Gastroesophageal sphincter (tissue), 4 donors: Measurements from ENCODE around the gene NDUFA3. TPM values are rescaled to one million over a fixed set of nuclear protein-coding genes. Genes with fewer than 3 reads are reported as not detected.

Experiments
- ATAC-seq: fragments of 150-250 bp; one replicate; pipeline ENCODE4 v1.9.1; 2016; ENCODE audit warnings: mild to moderate bottlenecking, moderate library complexity
- H3K27ac ChIP-seq, 4 donors: fragments of 200-600 bp; sonication (generic) in 3 of 4; 1 replicate in 3 of 4; 2 replicates in 1 of 4; pipeline ENCODE4 v1.5.1; 2016 to 2019
- H3K27me3 ChIP-seq: fragments of 200-600 bp; sonication (generic); one replicate; pipeline ENCODE4 v1.5.1; 2019
- H3K36me3 ChIP-seq, 2 donors: fragments of 200-600 bp; sonication (generic); one replicate each; pipeline ENCODE4 v1.5.1; 2019; ENCODE audit warnings: control low read depth in 1 of 2
- H3K4me1 ChIP-seq, 3 donors: fragments of 200-600 bp; sonication (generic); 1 replicate in 2 of 3; 2 replicates in 1 of 3; pipeline ENCODE4 v1.5.1; 2016 to 2019; ENCODE audit warnings: control low read depth in 2 of 3
- H3K4me3 ChIP-seq, 2 donors: fragments of 200-600 bp; sonication (generic); one replicate each; pipeline ENCODE4 v1.5.1; 2019; ENCODE audit warnings: mild to moderate bottlenecking in 1 of 2, moderate library complexity in 1 of 2
- H3K9me3 ChIP-seq, 3 donors: fragments of 200-600 bp; sonication (generic); one replicate each; pipeline ENCODE4 v1.5.1; 2017 to 2019; ENCODE audit warnings: control low read depth in 2 of 3
- EP300 ChIP-seq: sonication (generic); formaldehyde crosslinking; IDR thresholded peaks from one replicate; pipeline ENCODE4 v1.6.1; 2017; ENCODE audit warnings: antibody characterized with exemption, mild to moderate bottlenecking
- POLR2A ChIP-seq, 2 donors: fragments of 450-650 bp; IDR thresholded peaks; one replicate each; pipeline ENCODE4 v1.6.1; 2017; ENCODE audit warnings: antibody characterized with exemption in 2 of 2, mild to moderate bottlenecking in 2 of 2, moderate library complexity in 1 of 2
- POLR2AphosphoS5 ChIP-seq: sonication (generic); formaldehyde crosslinking; IDR thresholded peaks from one replicate; pipeline ENCODE4 v1.6.1; 2017; ENCODE audit warnings: antibody characterized with exemption
- WGBS, 2 donors: methylation state at CpG; one replicate each; pipeline ENCODE4 v1.1.5; 2018; ENCODE audit warnings: low coverage in 1 of 2; 5-methylcytosine and 5-hydroxymethylcytosine counted together
- total RNA-seq, 4 donors: library from RNA; depleted of rRNA; stranded (reverse); fragments of >200 nt; gene quantifications; one replicate each; pipeline ENCODE4 v1.1.0, GENCODE V29; 2016
- TF ChIP-seq, protein P1 (sequence below), 4 experiments: fragments of 200-600 bp in 2 of 4; fragments of 450-650 bp in 2 of 4; sonication (generic) in 1 of 4; IDR thresholded peaks; one replicate each; pipeline ENCODE4 v1.5.1; 2017 to 2019; ENCODE audit warnings: antibody characterized with exemption in 4 of 4, mild to moderate bottlenecking in 2 of 4, moderate library complexity in 2 of 4

NDUFA3 gene
- total RNA-seq, 4 donors from 2014 or later = 14.2 to 37.7 (median 21.5) TPM

DNA sequence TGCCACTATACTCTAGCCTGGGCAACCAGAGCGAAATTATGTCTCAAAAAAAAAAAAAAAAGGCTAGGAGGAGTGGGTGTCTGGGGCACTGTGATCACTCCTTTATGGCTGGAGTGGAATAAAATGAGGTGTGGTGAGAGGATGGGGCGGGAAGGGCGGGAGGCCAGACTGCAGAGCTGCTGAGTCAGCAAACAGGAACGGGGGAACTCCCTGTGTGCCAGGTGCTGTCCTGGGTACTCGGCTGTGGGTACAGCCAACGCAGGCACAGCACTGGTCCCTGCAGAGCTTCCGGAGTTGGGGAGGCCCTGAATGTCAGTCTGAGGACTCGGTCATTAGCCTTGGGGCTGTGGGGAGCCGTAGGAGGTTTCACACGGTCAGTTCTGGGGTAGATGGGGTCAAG lies 18.6 kb downstream of the NDUFA3 start:
- no peak for ATAC-seq
- 89 to 92% methylated on average over 6 to 8 of the region's 10 CpGs for WGBS, 2 donors
- Histone ChIP-seq H3K4me1 (peaks cover 0 to 10% (median 7%) of the 10 kb centered on the region in 3 donors), H3K27ac (no peak overlapping the region), H3K27me3 (no peaks in the 10 kb centered on the region), H3K4me3 (no peak overlapping the region), H3K9me3 (no peaks in the 10 kb centered on the region), H3K36me3 (peaks cover 0 to 85% of the 10 kb centered on the region in 2 donors)
- TF ChIP-seq EP300 (no peak), POLR2A (IDR thresholded peaks at IDR 0.05) (no peak), POLR2AphosphoS5 (no peak)
- TF ChIP-seq, protein P1, sequence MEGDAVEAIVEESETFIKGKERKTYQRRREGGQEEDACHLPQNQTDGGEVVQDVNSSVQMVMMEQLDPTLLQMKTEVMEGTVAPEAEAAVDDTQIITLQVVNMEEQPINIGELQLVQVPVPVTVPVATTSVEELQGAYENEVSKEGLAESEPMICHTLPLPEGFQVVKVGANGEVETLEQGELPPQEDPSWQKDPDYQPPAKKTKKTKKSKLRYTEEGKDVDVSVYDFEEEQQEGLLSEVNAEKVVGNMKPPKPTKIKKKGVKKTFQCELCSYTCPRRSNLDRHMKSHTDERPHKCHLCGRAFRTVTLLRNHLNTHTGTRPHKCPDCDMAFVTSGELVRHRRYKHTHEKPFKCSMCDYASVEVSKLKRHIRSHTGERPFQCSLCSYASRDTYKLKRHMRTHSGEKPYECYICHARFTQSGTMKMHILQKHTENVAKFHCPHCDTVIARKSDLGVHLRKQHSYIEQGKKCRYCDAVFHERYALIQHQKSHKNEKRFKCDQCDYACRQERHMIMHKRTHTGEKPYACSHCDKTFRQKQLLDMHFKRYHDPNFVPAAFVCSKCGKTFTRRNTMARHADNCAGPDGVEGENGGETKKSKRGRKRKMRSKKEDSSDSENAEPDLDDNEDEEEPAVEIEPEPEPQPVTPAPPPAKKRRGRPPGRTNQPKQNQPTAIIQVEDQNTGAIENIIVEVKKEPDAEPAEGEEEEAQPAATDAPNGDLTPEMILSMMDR (IDR thresholded peaks at IDR 0.05) = no peak

DNA sequence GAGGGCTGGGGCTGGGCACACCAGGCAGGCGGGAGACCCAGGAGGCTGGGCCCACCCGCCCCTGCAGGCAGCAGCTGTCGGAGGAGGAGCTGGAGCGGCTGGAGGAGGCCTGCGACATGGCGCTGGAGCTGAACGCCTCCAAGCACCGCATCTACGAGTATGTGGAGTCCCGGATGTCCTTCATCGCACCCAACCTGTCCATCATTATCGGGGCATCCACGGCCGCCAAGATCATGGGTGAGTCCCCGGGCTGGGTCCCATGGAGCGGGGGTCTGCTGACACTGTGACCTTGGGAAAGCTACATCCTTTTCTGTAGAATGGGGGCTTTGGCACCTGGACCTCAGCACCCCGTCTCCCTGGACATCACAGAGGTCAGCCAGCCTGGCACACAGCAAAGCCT lies 21.0 kb downstream of the NDUFA3 start:
- WGBS, 2 donors = 60% methylated on average over 2 of the region's 17 CpGs; no CpG with 5 or more reads in 1 of the 2 donors
- TF ChIP-seq EP300 (no peak), POLR2AphosphoS5 (no peak)
- H3K27ac ChIP-seq = no peak overlapping the region
- H3K27me3 ChIP-seq = no peaks in the 10 kb centered on the region
- H3K4me3 ChIP-seq = no peak overlapping the region
- no peaks in the 10 kb centered on the region for H3K9me3 ChIP-seq
- ATAC-seq = no peak
- H3K36me3 ChIP-seq = peaks cover 0 to 100% of the 10 kb centered on the region in 2 donors
- no peaks in the 10 kb centered on the region for H3K4me1 ChIP-seq

DNA sequence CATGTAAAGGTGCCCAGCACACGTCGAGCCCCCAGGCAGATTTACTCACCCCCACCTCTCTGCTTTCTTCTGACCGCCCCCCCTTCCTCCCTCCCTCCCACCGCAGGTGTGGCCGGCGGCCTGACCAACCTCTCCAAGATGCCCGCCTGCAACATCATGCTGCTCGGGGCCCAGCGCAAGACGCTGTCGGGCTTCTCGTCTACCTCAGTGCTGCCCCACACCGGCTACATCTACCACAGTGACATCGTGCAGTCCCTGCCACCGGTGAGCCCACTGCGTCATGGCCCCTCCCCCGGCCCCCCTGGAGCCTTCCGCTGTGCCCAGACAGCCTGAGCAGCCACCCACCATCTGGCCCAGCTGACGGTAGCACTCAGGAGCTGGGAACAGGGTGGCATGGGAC lies 21.7 kb downstream of the NDUFA3 start:
- no peak for ATAC-seq
- Histone ChIP-seq H3K27ac (no peak overlapping the region), H3K4me1 (no peaks in the 10 kb centered on the region), H3K36me3 (peaks cover 0 to 100% of the 10 kb centered on the region in 2 donors), H3K27me3 (no peaks in the 10 kb centered on the region), H3K9me3 (no peaks in the 10 kb centered on the region), H3K4me3 (no peak overlapping the region)
- TF ChIP-seq, protein P1 (IDR thresholded peaks at IDR 0.05) = no peak
- TF ChIP-seq POLR2A (IDR thresholded peaks at IDR 0.05) (no peak), EP300 (no peak), POLR2AphosphoS5 (no peak)
- no CpG with 5 or more reads among the region's 19 CpGs for WGBS, 2 donors

DNA sequence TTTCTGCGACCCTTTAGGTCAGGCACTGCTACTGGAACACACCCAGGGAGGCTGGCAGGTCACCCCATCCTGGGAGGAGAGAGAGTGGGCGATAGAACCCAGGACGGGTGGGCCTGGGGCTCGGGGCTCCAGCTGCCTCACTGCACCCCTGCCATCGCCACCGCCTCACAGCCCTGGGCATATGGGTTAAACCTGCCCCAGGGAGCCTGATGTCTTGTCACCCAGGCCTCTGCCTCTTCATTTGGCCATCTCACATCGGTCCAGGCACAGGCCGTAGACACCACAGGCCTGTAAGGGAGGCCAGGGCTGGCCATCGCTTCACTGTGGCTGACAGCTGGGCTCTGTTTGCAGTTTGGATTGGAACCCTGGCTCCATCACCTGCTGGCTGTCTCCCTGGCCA lies 23.1 kb downstream of the NDUFA3 start:
- TF ChIP-seq, protein P1 (IDR thresholded peaks at IDR 0.05) = no peak
- TF ChIP-seq EP300 (no peak), POLR2A (IDR thresholded peaks at IDR 0.05) (no peak), POLR2AphosphoS5 (no peak)
- Histone ChIP-seq H3K4me1 (no peaks in the 10 kb centered on the region), H3K9me3 (no peaks in the 10 kb centered on the region), H3K36me3 (peaks cover 0 to 98% of the 10 kb centered on the region in 2 donors), H3K27ac (no peak overlapping the region), H3K4me3 (no peak overlapping the region), H3K27me3 (no peaks in the 10 kb centered on the region)
- ATAC-seq = no peak
- WGBS, 2 donors = no CpG with 5 or more reads among the region's 9 CpGs

DNA sequence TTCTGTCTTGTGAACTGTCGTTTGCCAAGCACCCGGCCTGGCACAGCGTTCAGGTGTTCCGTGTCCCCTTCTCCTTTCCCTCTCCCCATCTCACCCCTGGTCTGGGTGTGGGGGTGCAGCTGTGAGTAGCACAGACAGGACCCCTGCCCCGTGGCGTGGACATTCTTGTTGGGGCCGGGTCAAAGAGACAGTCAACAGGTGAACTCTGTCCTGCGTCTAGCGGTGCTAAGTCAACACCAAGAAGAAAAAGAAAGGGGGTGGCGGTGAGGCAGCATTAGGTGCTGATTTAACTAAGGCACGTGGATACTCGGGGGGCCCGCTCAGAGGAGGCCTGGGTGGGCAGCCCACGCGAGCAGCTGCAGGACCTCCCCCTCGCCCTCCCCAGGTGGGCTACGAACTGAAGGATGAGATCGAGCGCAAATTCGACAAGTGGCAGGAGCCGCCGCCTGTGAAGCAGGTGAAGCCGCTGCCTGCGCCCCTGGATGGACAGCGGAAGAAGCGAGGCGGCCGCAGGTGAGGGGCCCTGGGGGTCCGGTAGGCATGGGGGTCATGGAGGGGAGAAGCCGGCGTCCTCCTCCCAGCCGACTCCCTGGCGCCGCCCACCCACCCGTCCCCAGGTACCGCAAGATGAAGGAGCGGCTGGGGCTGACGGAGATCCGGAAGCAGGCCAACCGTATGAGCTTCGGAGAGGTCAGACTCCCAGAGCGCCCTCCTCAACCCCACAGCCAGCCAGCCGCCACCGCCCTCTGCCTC lies 25.2 kb downstream of the NDUFA3 start:
- H3K4me1 ChIP-seq = no peaks in the 10 kb centered on the region
- H3K9me3 ChIP-seq = no peaks in the 10 kb centered on the region
- no peak overlapping the region for H3K4me3 ChIP-seq
- no peaks in the 10 kb centered on the region for H3K27me3 ChIP-seq
- ATAC-seq = no peak
- TF ChIP-seq EP300 (no peak), POLR2AphosphoS5 (no peak), POLR2A (IDR thresholded peaks at IDR 0.05) (no peak)
- TF ChIP-seq, protein P1 (IDR thresholded peaks at IDR 0.05) = no peak
- peaks cover 0 to 98% of the 10 kb centered on the region in 2 donors for H3K36me3 ChIP-seq
- 82 to 95% methylated on average over 3 to 22 of the region's 44 CpGs for WGBS, 2 donors
- no peak overlapping the region for H3K27ac ChIP-seq
